Spinal cord (tissue), 10 donors: ENCODE measurements around the gene PDGFRA. TPM values are rescaled to one million over a fixed set of nuclear protein-coding genes. Genes with fewer than 3 reads are reported as not detected.

ENCODE experiments used
- DNase-seq, 6 donors: peaks; one replicate each; pipeline versions ENCODE4 v3.0.0 to v3.0.0-alpha.2; 2013 to 2015; ENCODE audit warnings: low spot score in 6 of 6, low read depth in 4 of 6
- H3K27ac ChIP-seq: one replicate; pipeline ENCODE4 v1.5.1; 2013; ENCODE audit warnings: low read depth, low read length, control low read depth
- H3K27me3 ChIP-seq: one replicate; pipeline ENCODE4 v1.6.1; 2013; ENCODE audit warnings: low read length; ENCODE audit not compliant: control insufficient read depth, insufficient read depth
- H3K36me3 ChIP-seq: one replicate; pipeline ENCODE4 v1.6.1; 2013; ENCODE audit warnings: low read length; ENCODE audit not compliant: control insufficient read depth, insufficient read depth
- H3K4me1 ChIP-seq: one replicate; pipeline ENCODE4 v1.6.1; 2013; ENCODE audit warnings: low read length; ENCODE audit not compliant: control insufficient read depth, insufficient read depth
- H3K4me3 ChIP-seq: one replicate; pipeline ENCODE4 v1.5.1; 2013; ENCODE audit warnings: low read depth, low read length, control low read depth
- H3K9me3 ChIP-seq: one replicate; pipeline ENCODE4 v1.6.1; 2013; ENCODE audit warnings: low read length; ENCODE audit not compliant: control insufficient read depth, insufficient read depth
- WGBS: methylation state at CpG from one replicate; pipeline ENCODE4 v1.1.5; 2013; ENCODE audit warnings: missing lambda C conversion rate; ENCODE audit not compliant: insufficient coverage; 5-methylcytosine and 5-hydroxymethylcytosine counted together
- polyA plus RNA-seq, 2 donors: library from polyadenylated mRNA; unstranded; fragments of 120-200 nt; gene quantifications; one replicate each; pipeline ENCODE4 v1.2.1, GENCODE V29; 2013; ENCODE audit not compliant: insufficient read length in 2 of 2
- total RNA-seq, 2 donors: library from RNA; depleted of rRNA in 1 of 2; stranded (reverse); fragments of 120-200 nt in 1 of 2; fragments of >200 nt in 1 of 2; gene quantifications; one replicate each; pipeline versions ENCODE4 v1.2.3 to v1.2.4, GENCODE V29; 2013 to 2014
- donor health status: healthy.

PDGFRA gene
- total and polyA plus RNA-seq, 4 donors, result 82.6 to 171 (median 140) TPM

DNA sequence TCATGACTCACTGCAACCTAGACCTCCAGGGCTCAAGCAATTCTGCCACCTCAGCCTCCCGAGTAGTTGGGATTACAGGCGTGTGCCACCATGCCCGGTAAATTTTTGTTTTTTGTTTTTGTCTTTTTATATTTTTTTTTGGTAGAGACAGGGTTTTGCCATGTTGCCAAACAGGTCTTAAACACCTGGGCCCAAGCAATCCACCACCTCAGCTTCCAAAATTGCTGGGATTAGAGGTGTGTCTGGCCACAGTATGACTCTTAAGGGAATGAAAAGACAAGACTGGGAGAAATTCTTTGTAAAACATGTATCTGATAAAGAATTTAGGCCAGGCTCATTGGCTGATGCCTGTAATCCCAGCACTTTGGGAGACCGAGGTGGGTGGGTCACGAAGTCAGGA, 29.2 kb upstream of the PDGFRA start:
- Histone ChIP-seq H3K4me1 (peaks cover 2% of the 10 kb centered on the region), H3K4me3 (no peak overlapping the region), H3K27ac (no peak overlapping the region), H3K27me3 (no peaks in the 10 kb centered on the region), H3K9me3 (peaks cover 2% of the 10 kb centered on the region), H3K36me3 (no peaks in the 10 kb centered on the region)
- WGBS, result no CpG with 5 or more reads among the region's 5 CpGs
- no peak for DNase-seq

DNA sequence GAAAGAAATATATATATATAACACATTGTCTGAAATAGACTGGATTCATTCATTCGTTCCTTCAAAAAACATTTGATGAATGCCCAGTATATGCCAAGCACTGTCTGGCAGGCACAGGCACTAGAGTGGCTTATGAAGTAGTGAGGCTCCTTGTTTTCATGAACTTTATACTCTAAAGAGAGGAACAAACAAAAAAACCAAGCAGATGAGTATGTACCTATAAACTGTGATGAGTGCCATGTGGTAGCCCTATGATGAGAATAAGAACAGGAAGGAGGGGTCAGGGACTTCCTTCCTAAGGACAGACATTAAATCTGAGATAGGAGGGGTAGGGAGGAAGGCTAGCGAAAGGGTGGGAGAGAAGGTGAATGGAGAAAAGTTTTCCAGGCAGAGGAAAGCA, 19.5 kb upstream of the PDGFRA start:
- no peak for DNase-seq
- Histone ChIP-seq H3K36me3 (no peaks in the 10 kb centered on the region), H3K4me3 (no peak overlapping the region), H3K27ac (no peak overlapping the region), H3K27me3 (no peaks in the 10 kb centered on the region), H3K4me1 (no peaks in the 10 kb centered on the region), H3K9me3 (no peaks in the 10 kb centered on the region)
- WGBS, result 100% methylated on average over 1 of the region's 2 CpGs

DNA sequence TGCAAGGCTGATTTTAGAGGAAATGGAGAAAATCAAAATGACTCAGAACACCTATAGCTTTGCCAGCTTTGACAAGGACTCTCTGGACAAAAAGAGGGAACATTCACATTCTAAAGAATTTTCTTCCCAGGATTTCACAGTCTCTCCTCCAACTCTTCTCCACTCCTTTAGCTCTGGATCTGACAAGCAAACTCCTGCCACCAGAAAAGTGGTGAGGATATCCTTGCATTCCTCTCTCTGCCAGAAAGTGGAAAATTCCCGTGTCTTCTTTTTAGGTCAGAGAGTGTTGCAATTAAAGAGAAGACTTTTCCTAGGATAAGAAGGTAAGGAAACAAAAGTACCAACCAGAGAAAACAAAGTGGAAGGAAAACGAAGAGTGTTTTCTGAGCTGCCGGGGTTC, 16.1 kb upstream of the PDGFRA start:
- Histone ChIP-seq H3K36me3 (no peaks in the 10 kb centered on the region), H3K4me3 (no peak overlapping the region), H3K27ac (no peak overlapping the region), H3K9me3 (no peaks in the 10 kb centered on the region), H3K4me1 (peaks cover 8% of the 10 kb centered on the region), H3K27me3 (peaks cover under 1% of the 10 kb centered on the region)
- WGBS, result 95% methylated on average over 2 of the region's 3 CpGs
- no peak for DNase-seq

DNA sequence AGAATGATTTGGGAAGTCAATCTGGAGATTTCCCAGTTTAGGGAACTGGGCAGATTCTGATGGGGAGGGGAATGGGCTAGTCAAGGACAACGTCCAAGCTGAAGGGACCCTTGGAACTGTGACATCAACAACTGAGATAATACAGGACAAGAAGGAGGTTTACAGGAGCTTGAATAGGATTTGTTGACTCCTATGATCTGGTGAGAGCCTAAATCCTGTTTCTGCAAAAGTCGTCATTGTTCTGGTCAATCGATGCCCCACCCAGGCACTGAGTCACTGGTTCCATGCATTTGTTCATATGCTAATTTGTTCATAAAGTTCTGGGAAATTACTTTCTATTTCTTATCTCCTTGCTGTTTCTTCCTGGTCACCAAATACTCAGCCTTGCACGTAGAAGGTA, 15.3 kb upstream of the PDGFRA start:
- Histone ChIP-seq H3K36me3 (no peaks in the 10 kb centered on the region), H3K9me3 (no peaks in the 10 kb centered on the region), H3K4me1 (peaks cover 8% of the 10 kb centered on the region), H3K27ac (no peak overlapping the region), H3K4me3 (no peak overlapping the region), H3K27me3 (peaks cover 3% of the 10 kb centered on the region)
- WGBS, result 75% methylated on average over 3 of the region's 4 CpGs
- DNase-seq, result no peak

DNA sequence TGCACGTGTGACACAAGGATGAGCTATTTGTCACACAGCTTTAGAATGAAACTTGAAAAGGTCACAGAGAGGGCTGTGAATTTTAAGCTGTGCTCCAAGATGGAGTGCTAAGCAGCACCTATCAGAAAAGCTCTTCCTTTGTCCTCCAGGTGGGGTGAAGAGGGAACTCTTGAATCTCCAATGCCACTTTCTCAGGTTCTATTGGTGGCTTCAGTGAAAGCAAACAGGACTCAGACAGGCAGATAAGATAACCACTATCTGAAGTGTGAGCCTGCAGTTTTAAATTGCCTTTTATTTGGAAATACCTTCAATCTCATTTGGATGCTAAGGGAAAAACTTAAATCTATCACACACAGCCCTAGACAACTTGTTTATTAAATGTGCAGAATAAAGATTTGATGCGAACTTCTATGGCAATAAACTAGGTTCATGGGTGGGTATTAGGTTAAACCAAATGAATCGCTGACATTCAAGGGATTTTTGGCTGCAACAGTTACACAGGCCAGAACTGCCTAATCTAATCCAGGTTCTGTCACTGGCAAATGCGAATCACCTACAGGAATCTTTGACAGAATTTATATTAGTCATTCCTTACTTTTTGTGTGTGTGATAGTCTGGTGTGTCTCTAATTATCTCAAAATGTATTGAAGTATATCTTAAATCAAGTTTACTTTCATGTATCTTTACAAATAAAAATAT, 13.6 kb upstream of the PDGFRA start:
- Histone ChIP-seq H3K27ac (no peak overlapping the region), H3K36me3 (no peaks in the 10 kb centered on the region), H3K9me3 (no peaks in the 10 kb centered on the region), H3K27me3 (peaks cover 3% of the 10 kb centered on the region), H3K4me3 (no peak overlapping the region), H3K4me1 (peaks cover 8% of the 10 kb centered on the region)
- peak in 1 of 6 donors; percentile 2 for DNase-seq
- 60% methylated on average over 1 of the region's 4 CpGs for WGBS

DNA sequence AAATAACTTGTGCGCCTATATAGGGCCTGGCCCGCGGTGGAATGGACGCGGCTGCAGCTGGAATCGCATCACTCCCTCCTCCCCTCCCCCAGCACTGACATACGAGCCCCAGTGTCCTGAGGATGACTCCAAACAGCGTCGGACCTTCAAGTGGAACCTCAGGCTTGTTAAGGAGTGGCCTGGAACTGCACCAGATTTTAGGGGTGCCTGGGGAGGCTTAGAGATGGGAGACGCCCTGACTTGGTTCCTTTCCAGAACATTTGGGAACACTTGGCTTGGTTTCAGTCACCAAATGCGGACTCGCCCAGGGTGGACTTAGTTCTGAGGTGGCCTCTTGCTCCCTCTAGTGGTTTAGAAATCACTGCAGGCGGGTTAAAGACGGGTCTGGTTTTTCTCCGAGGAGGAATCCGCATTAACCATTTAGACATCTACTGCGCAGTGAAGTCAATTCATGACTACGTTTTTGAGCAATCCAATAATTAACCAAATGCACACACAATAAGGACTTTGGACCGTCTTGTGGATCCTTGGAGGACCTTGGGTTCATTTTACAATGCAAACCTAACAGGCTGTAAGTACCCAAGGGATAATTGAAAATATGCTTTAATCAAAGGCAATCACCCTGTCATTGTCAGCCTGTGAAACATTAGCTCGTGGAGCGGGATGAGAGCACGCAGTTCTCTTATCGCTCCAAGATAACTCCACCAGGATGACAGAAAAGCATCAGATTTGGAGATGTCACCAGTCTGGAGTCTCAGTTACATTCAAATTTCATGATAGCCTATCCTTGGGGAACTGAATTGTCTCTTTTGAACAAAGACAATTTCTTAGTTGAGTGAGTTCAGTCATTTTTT, 11.2 kb upstream of the PDGFRA start:
- peak in 4 of 6 donors; percentile 81 to 97 (median 94) for DNase-seq
- 4% methylated on average over 11 of the region's 23 CpGs for WGBS
- H3K36me3 ChIP-seq, result no peaks in the 10 kb centered on the region
- H3K9me3 ChIP-seq, result no peaks in the 10 kb centered on the region
- H3K4me1 ChIP-seq, result peaks cover 8% of the 10 kb centered on the region
- H3K4me3 ChIP-seq, result peak overlapping the region; percentile 55
- no peak overlapping the region for H3K27ac ChIP-seq
- peaks cover 6% of the 10 kb centered on the region for H3K27me3 ChIP-seq

DNA sequence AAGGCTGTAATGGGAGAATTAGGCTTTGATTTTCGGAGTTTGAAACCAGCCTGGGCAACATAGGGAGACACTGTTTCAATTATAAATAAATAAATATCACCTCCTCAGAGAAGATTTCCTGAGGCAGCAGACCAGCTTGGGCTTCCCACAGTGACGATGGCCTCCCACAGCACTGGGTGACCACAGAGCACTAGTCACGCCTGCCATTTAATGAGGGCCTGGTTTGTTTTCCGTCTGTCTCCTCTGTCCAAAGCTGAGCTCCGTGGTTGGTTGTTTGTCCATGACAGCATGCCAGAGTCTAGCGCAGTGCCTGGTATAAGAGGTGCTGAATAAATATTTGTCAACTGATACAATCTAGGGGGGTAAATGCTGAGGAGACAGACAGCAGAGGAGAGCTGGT, 10.4 kb upstream of the PDGFRA start:
- Histone ChIP-seq H3K4me3 (no peak overlapping the region), H3K36me3 (no peaks in the 10 kb centered on the region), H3K4me1 (peaks cover 8% of the 10 kb centered on the region), H3K27me3 (peaks cover 9% of the 10 kb centered on the region), H3K27ac (no peak overlapping the region), H3K9me3 (no peaks in the 10 kb centered on the region)
- WGBS, result 80% methylated on average over 5 of the region's 6 CpGs
- DNase-seq, result no peak

DNA sequence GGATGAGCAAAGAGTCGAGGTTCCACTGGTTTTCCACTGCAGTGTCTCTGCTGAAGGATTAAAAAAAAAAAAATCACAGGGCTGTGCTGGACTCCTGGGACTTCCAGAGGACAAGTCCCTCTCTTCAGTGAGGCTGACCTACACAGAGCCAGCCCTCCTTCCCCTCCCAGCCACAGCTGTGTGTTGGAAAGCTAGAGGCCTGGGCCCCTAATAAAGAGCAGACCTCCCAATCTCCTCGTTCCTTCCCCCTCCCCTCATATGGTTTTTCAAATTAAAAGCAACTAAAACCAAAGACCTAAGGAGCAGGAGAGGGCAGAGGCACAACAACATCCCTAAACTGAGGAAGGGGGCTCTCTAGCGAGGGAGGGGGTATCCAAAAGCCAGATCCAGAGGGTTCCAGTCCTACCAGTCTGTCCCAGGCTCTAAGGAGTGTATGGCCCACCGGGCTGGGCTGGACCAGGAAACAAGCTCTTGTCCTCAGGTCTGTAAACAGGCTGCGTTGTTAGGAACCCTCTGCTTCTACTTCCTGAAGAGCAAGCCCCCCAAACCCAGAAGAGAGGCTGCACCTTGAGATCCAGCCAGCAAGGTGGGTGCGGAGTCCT, 4.0 kb upstream of the PDGFRA start:
- H3K36me3 ChIP-seq, result no peaks in the 10 kb centered on the region
- no peak overlapping the region for H3K27ac ChIP-seq
- 29% methylated on average over 4 of the region's 6 CpGs for WGBS
- peak in 1 of 6 donors; percentile 25 for DNase-seq
- peaks cover 37% of the 10 kb centered on the region for H3K4me1 ChIP-seq
- peaks cover 69% of the 10 kb centered on the region for H3K27me3 ChIP-seq
- no peaks in the 10 kb centered on the region for H3K9me3 ChIP-seq
- no peak overlapping the region for H3K4me3 ChIP-seq

DNA sequence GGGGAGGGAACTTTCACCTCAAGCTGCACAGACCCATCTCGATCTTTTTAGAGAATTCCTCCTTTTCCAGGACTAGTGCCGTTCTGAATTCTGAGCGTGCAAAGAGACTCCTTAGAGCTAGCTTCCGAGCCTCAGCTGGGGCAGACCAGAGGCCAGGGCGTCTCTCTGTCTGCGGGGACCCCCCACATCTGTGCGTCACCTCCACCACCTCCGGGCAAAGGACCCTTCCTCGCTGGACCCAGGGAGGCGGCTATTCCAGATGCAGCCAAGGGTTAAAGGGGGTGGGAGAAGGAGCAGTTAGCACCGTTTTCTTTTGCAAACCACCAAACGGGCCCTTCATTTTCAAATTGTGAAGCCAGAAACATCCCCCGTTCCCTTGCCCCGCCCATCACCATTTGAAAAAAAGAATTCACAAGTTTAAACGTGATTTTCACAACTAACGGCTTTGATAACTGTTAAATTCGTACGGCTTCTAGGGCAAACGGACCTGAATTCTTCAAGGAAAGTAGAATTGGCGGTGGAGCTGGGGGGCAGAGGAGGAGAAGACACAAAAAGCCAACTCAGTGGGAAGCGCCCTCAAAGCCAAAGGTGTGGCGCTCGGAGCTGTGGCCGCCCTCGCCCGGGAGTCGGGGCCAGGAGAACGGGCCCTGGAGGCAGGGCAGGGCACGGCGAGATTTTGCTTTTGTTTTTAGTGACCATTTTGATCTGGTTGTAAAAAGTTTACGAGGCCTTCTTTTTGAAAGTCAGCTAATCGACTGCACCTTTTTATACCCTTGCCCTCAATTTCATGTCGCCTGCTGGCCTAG, 3.3 kb upstream of the PDGFRA start:
- 6% methylated on average over 25 of the region's 33 CpGs for WGBS
- Histone ChIP-seq H3K4me3 (peak overlapping the region; percentile 39), H3K9me3 (no peaks in the 10 kb centered on the region), H3K36me3 (no peaks in the 10 kb centered on the region), H3K4me1 (peaks cover 44% of the 10 kb centered on the region), H3K27ac (peak overlapping the region; percentile 75), H3K27me3 (peaks cover 76% of the 10 kb centered on the region)
- peak in 3 of 6 donors; percentile 10 to 53 (median 15) for DNase-seq
